Type B pancreatic cell (in vitro differentiated cells): ENCODE measurements around the gene RASA1. TPM values are rescaled to one million over a fixed set of nuclear protein-coding genes. Genes with fewer than 3 reads are reported as not detected.

Source experiments
- DNase-seq: peaks from one replicate; pipeline ENCODE4 v3.0.0; 2021; ENCODE audit warnings: mixed read lengths; ENCODE audit not compliant: unreplicated experiment; ENCODE audit errors: extremely low spot score
- H3K27ac Mint-ChIP-seq: 2 replicates; pipeline ENCODE4 v1.8.0; 2021; ENCODE audit warnings: mild to moderate bottlenecking, mixed read lengths
- H3K27me3 Mint-ChIP-seq: 2 replicates; pipeline ENCODE4 v1.8.0; 2021; ENCODE audit warnings: mixed read lengths
- H3K36me3 Mint-ChIP-seq: 2 replicates; pipeline ENCODE4 v1.8.0; 2021; ENCODE audit warnings: mixed read lengths
- H3K4me1 Mint-ChIP-seq: one replicate; pipeline ENCODE4 v1.8.0; 2021; ENCODE audit warnings: mixed read lengths; ENCODE audit not compliant: unreplicated experiment
- H3K4me3 Mint-ChIP-seq: 2 replicates; pipeline ENCODE4 v1.8.0; 2021; ENCODE audit warnings: mild to moderate bottlenecking, mixed read lengths
- H3K9me3 Mint-ChIP-seq: 2 replicates; pipeline ENCODE4 v1.8.0; 2021; ENCODE audit warnings: mixed read lengths
- CTCF ChIP-seq: fragments of 200-600 bp; sonication (generic); conservative IDR thresholded peaks from 2 replicates; pipeline ENCODE4 v1.5.0; 2021; ENCODE audit warnings: antibody characterized with exemption, mild to moderate bottlenecking
- long read RNA-seq: library from polyadenylated mRNA; unstranded; transcript quantifications from one replicate; pipeline ENCODE4 v2.0.0, GENCODE V29; 2020
- total RNA-seq: library from RNA; stranded (reverse); gene quantifications from 2 replicates; pipeline ENCODE4 v1.2.1, GENCODE V29; 2021; ENCODE audit warnings: low replicate concordance

RASA1 gene
- total RNA-seq: 32.1 and 33.0 TPM in 2 replicates
- long read RNA-seq, partial matches to known transcripts: 7 of 9 reads
- long read RNA-seq, other reads (novel, unspliced or antisense): 0 of 9 reads

GRCh38 chr5:87267574-87268125 is at the start of gene RASA1:
TSS of gene RASA1 (plus strand) at chr5:87267883. CDS start at chr5:87268452, 569 bp downstream.
- Mint-ChIP-seq H3K9me3 (no peaks in the 10 kb centered on the region), H3K36me3 (peaks cover 5% of the 10 kb centered on the region), H3K27me3 (peaks cover 7% of the 10 kb centered on the region), H3K27ac (peak within 1 kb of the TSS; percentile 97), H3K4me3 (peak within 1 kb of the TSS; percentile 93), H3K4me1 (peaks cover 8% of the 10 kb centered on the region)
- TF ChIP-seq CTCF: no peak
- DNase-seq: peak; percentile 97

GRCh38 chr5:87229780-87230179 is 37.9 kb upstream of the RASA1 start:
- no peaks in the 10 kb centered on the region for H3K9me3 Mint-ChIP-seq
- H3K4me3 Mint-ChIP-seq: no peak overlapping the region
- peak overlapping the region; percentile 2 for H3K27ac Mint-ChIP-seq
- no peaks in the 10 kb centered on the region for H3K27me3 Mint-ChIP-seq
- no peak for DNase-seq
- TF ChIP-seq CTCF: no peak
- no peaks in the 10 kb centered on the region for H3K4me1 Mint-ChIP-seq
- H3K36me3 Mint-ChIP-seq: no peaks in the 10 kb centered on the region

- no peak for DNase-seq
- Mint-ChIP-seq H3K27ac (no peak overlapping the region), H3K4me1 (no peaks in the 10 kb centered on the region), H3K4me3 (no peak overlapping the region), H3K27me3 (no peaks in the 10 kb centered on the region), H3K36me3 (no peaks in the 10 kb centered on the region), H3K9me3 (no peaks in the 10 kb centered on the region)
- no peak for TF ChIP-seq CTCF
These were observed 36.5 kb upstream of the RASA1 start for GRCh38 chr5:87231037-87231808.

- no peaks in the 10 kb centered on the region for H3K9me3 Mint-ChIP-seq
- no peaks in the 10 kb centered on the region for H3K36me3 Mint-ChIP-seq
- H3K4me1 Mint-ChIP-seq: no peaks in the 10 kb centered on the region
- DNase-seq: no peak
- no peak for TF ChIP-seq CTCF
- no peaks in the 10 kb centered on the region for H3K27me3 Mint-ChIP-seq
- no peak overlapping the region for H3K27ac Mint-ChIP-seq
- no peak overlapping the region for H3K4me3 Mint-ChIP-seq
These were observed 34.5 kb upstream of the RASA1 start for GRCh38 chr5:87233143-87233542.

- H3K36me3 Mint-ChIP-seq: no peaks in the 10 kb centered on the region
- no peaks in the 10 kb centered on the region for H3K9me3 Mint-ChIP-seq
- TF ChIP-seq CTCF: no peak
- peak overlapping the region; percentile 58 for H3K27ac Mint-ChIP-seq
- no peak for DNase-seq
- H3K4me1 Mint-ChIP-seq: no peaks in the 10 kb centered on the region
- no peak overlapping the region for H3K4me3 Mint-ChIP-seq
- H3K27me3 Mint-ChIP-seq: no peaks in the 10 kb centered on the region
These were observed 26.1 kb upstream of the RASA1 start for GRCh38 chr5:87241555-87241954.
